ENCODE data around the gene DAGLA.

- no peak for TF ChIP-seq POLR2A (IDR thresholded peaks at IDR 0.05)
- TF ChIP-seq CTCF (IDR thresholded peaks at IDR 0.05): peak in 2 of 6 experiments; percentile 9 to 18
These were observed 8.7 kb upstream of the DAGLA start for GRCh38 chr11:61671527-61671926.
